WTC11 (cell line): Measurements from ENCODE around the gene NYAP1. TPM values are rescaled to one million over a fixed set of nuclear protein-coding genes. Genes with fewer than 3 reads are reported as not detected.
A peak's percentile ranks its signal among the peaks of the same experiment; 100 is the strongest.

Experiments
- CBFB ChIP-seq: sonication (generic); formaldehyde crosslinking; IDR thresholded peaks from 2 replicates; pipeline ENCODE4 v1.8.1; 2022; ENCODE audit warnings: mild to moderate bottlenecking, low read depth, missing genetic modification reagents
- ETV6 ChIP-seq: sonication (generic); formaldehyde crosslinking; IDR thresholded peaks from 2 replicates; pipeline ENCODE4 v1.8.1; 2022; ENCODE audit warnings: mild to moderate bottlenecking, missing genetic modification reagents
- FOXJ3 ChIP-seq: sonication (generic); formaldehyde crosslinking; IDR thresholded peaks from 2 replicates; pipeline ENCODE4 v1.9.0; 2021; ENCODE audit warnings: missing genetic modification reagents, mild to moderate bottlenecking, borderline replicate concordance
- FOXP4 ChIP-seq: sonication (generic); formaldehyde crosslinking; IDR thresholded peaks from 2 replicates; pipeline ENCODE4 v1.8.0; 2022; ENCODE audit warnings: mild to moderate bottlenecking, missing genetic modification reagents
- GTF2I ChIP-seq: fragments of 250-450 bp; sonication (Bioruptor Pico); conservative IDR thresholded peaks from 2 replicates; pipeline ENCODE4 v1.4.0; 2021; ENCODE audit warnings: mild to moderate bottlenecking
- HMGA2 ChIP-seq: fragments of 250-450 bp; sonication (Bioruptor Pico); IDR thresholded peaks from 2 replicates; pipeline ENCODE4 v1.4.0; 2021; ENCODE audit warnings: mild to moderate bottlenecking, moderate library complexity
- IRF2 ChIP-seq: sonication (generic); formaldehyde crosslinking; IDR thresholded peaks from 2 replicates; pipeline ENCODE4 v1.8.0; 2022; ENCODE audit warnings: low read depth, missing genetic modification reagents, borderline replicate concordance
- JUN ChIP-seq: sonication (generic); formaldehyde crosslinking; IDR thresholded peaks from 2 replicates; pipeline ENCODE4 v1.8.0; 2023; ENCODE audit warnings: mild to moderate bottlenecking, missing genetic modification reagents
- NR1H2 ChIP-seq: sonication (generic); formaldehyde crosslinking; IDR thresholded peaks from 2 replicates; pipeline ENCODE4 v1.9.0; 2021; ENCODE audit warnings: mild to moderate bottlenecking, moderate library complexity, missing genetic modification reagents
- PRDM15 ChIP-seq: sonication (generic); formaldehyde crosslinking; IDR thresholded peaks from 2 replicates; pipeline ENCODE4 v1.8.0; 2022; ENCODE audit warnings: missing genetic modification reagents
- PRRX2 ChIP-seq: fragments of 250-450 bp; sonication (Bioruptor Pico); IDR thresholded peaks from 2 replicates; pipeline ENCODE4 v1.8.0; 2021; ENCODE audit warnings: mild to moderate bottlenecking
- RELA ChIP-seq: sonication (generic); formaldehyde crosslinking; IDR thresholded peaks from 2 replicates; pipeline ENCODE4 v1.8.1; 2022; ENCODE audit warnings: missing genetic modification reagents, mild to moderate bottlenecking, borderline replicate concordance
- TCF7 ChIP-seq: sonication (generic); formaldehyde crosslinking; IDR thresholded peaks from 2 replicates; pipeline ENCODE4 v1.8.0; 2022; ENCODE audit warnings: mild to moderate bottlenecking, low read depth, missing genetic modification reagents, moderate library complexity
- ZBTB21 ChIP-seq: sonication (generic); formaldehyde crosslinking; IDR thresholded peaks from 2 replicates; pipeline ENCODE4 v1.8.1; 2023; ENCODE audit warnings: mild to moderate bottlenecking, missing genetic modification reagents, borderline replicate concordance
- ZNF416 ChIP-seq: fragments of 250-450 bp; sonication (Bioruptor Pico); IDR thresholded peaks from 2 replicates; pipeline ENCODE4 v1.9.0; 2021; ENCODE audit warnings: mild to moderate bottlenecking, inconsistent platforms
- ZNF671 ChIP-seq: fragments of 250-450 bp; sonication (Bioruptor Pico); IDR thresholded peaks from 2 replicates; pipeline ENCODE4 v1.8.0; 2021; ENCODE audit warnings: mild to moderate bottlenecking
- total RNA-seq: library from RNA; stranded (reverse); gene quantifications from 3 replicates; pipeline ENCODE4 v1.2.3, GENCODE V29; 2021
- TF ChIP-seq, protein P1 (sequence below): sonication (generic); formaldehyde crosslinking; IDR thresholded peaks from 2 replicates; pipeline ENCODE4 v1.8.1; 2023; ENCODE audit warnings: mild to moderate bottlenecking, missing genetic modification reagents, moderate library complexity
- TF ChIP-seq, protein P2 (sequence below): sonication (generic); formaldehyde crosslinking; IDR thresholded peaks from 2 replicates; pipeline ENCODE4 v1.8.1; 2022; ENCODE audit warnings: mild to moderate bottlenecking, moderate library complexity, missing genetic modification reagents
- TF ChIP-seq, protein P3 (sequence below): sonication (generic); formaldehyde crosslinking; IDR thresholded peaks from 2 replicates; pipeline ENCODE4 v1.8.1; 2022; ENCODE audit warnings: missing genetic modification reagents, borderline replicate concordance
- TF ChIP-seq, protein P4 (sequence below): fragments of 250-450 bp; sonication (Bioruptor Pico); IDR thresholded peaks from 2 replicates; pipeline ENCODE4 v1.8.0; 2021; ENCODE audit warnings: mild to moderate bottlenecking
- TF ChIP-seq, protein P5 (sequence below): fragments of 200-600 bp; IDR thresholded peaks from 2 replicates; pipeline ENCODE4 v1.8.0; 2022; ENCODE audit warnings: antibody characterized with exemption
- TF ChIP-seq, protein P6 (sequence below): sonication (generic); formaldehyde crosslinking; IDR thresholded peaks from 2 replicates; pipeline ENCODE4 v1.8.1; 2023; ENCODE audit warnings: mild to moderate bottlenecking, missing genetic modification reagents

Gene NYAP1
- total RNA-seq, 1 experiment from 2014 or later: 6.7 TPM

GRCh38 chr7:100435401-100436304 is 48.1 kb upstream of the NYAP1 start (continued):
- TF ChIP-seq, protein P1, sequence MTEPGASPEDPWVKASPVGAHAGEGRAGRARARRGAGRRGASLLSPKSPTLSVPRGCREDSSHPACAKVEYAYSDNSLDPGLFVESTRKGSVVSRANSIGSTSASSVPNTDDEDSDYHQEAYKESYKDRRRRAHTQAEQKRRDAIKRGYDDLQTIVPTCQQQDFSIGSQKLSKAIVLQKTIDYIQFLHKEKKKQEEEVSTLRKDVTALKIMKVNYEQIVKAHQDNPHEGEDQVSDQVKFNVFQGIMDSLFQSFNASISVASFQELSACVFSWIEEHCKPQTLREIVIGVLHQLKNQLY: no peak
- TF ChIP-seq, protein P2, sequence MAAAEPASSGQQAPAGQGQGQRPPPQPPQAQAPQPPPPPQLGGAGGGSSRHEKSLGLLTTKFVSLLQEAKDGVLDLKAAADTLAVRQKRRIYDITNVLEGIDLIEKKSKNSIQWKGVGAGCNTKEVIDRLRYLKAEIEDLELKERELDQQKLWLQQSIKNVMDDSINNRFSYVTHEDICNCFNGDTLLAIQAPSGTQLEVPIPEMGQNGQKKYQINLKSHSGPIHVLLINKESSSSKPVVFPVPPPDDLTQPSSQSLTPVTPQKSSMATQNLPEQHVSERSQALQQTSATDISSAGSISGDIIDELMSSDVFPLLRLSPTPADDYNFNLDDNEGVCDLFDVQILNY (CRISPR knock-in tag): no peak
- 0 out of 2 replicates have a peak, but pooled peaks have one; percentile 47 for TF ChIP-seq ZNF671 (CRISPR knock-in tag)
- no peak for TF ChIP-seq NR1H2 (CRISPR knock-in tag)
- TF ChIP-seq RELA (CRISPR knock-in tag): 0 out of 2 replicates have a peak, but pooled peaks have one; percentile 15
- TF ChIP-seq JUN (CRISPR knock-in tag): no peak
- no peak; the same call in 1 of the 2 replicates for TF ChIP-seq FOXP4
- peak; percentile 79; the same call in 1 of the 2 replicates for TF ChIP-seq ETV6
- TF ChIP-seq, protein P3, sequence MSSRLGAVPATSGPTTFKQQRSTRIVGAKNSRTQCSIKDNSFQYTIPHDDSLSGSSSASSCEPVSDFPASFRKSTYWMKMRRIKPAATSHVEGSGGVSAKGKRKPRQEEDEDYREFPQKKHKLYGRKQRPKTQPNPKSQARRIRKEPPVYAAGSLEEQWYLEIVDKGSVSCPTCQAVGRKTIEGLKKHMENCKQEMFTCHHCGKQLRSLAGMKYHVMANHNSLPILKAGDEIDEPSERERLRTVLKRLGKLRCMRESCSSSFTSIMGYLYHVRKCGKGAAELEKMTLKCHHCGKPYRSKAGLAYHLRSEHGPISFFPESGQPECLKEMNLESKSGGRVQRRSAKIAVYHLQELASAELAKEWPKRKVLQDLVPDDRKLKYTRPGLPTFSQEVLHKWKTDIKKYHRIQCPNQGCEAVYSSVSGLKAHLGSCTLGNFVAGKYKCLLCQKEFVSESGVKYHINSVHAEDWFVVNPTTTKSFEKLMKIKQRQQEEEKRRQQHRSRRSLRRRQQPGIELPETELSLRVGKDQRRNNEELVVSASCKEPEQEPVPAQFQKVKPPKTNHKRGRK (CRISPR knock-in tag): no peak
- TF ChIP-seq IRF2: no peak
- no peak for TF ChIP-seq TCF7 (CRISPR knock-in tag)
- no peak for TF ChIP-seq GTF2I (CRISPR knock-in tag)
- TF ChIP-seq, protein P4, sequence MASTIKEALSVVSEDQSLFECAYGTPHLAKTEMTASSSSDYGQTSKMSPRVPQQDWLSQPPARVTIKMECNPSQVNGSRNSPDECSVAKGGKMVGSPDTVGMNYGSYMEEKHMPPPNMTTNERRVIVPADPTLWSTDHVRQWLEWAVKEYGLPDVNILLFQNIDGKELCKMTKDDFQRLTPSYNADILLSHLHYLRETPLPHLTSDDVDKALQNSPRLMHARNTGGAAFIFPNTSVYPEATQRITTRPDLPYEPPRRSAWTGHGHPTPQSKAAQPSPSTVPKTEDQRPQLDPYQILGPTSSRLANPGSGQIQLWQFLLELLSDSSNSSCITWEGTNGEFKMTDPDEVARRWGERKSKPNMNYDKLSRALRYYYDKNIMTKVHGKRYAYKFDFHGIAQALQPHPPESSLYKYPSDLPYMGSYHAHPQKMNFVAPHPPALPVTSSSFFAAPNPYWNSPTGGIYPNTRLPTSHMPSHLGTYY (CRISPR knock-in tag): no peak
- no peak for TF ChIP-seq FOXJ3 (CRISPR knock-in tag)
- TF ChIP-seq, protein P5, sequence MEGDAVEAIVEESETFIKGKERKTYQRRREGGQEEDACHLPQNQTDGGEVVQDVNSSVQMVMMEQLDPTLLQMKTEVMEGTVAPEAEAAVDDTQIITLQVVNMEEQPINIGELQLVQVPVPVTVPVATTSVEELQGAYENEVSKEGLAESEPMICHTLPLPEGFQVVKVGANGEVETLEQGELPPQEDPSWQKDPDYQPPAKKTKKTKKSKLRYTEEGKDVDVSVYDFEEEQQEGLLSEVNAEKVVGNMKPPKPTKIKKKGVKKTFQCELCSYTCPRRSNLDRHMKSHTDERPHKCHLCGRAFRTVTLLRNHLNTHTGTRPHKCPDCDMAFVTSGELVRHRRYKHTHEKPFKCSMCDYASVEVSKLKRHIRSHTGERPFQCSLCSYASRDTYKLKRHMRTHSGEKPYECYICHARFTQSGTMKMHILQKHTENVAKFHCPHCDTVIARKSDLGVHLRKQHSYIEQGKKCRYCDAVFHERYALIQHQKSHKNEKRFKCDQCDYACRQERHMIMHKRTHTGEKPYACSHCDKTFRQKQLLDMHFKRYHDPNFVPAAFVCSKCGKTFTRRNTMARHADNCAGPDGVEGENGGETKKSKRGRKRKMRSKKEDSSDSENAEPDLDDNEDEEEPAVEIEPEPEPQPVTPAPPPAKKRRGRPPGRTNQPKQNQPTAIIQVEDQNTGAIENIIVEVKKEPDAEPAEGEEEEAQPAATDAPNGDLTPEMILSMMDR: no peak
- TF ChIP-seq PRRX2 (CRISPR knock-in tag): peak; percentile 81
- peak; percentile 68; the same call in 1 of the 2 replicates for TF ChIP-seq ZNF416 (CRISPR knock-in tag)
- TF ChIP-seq, protein P6, sequence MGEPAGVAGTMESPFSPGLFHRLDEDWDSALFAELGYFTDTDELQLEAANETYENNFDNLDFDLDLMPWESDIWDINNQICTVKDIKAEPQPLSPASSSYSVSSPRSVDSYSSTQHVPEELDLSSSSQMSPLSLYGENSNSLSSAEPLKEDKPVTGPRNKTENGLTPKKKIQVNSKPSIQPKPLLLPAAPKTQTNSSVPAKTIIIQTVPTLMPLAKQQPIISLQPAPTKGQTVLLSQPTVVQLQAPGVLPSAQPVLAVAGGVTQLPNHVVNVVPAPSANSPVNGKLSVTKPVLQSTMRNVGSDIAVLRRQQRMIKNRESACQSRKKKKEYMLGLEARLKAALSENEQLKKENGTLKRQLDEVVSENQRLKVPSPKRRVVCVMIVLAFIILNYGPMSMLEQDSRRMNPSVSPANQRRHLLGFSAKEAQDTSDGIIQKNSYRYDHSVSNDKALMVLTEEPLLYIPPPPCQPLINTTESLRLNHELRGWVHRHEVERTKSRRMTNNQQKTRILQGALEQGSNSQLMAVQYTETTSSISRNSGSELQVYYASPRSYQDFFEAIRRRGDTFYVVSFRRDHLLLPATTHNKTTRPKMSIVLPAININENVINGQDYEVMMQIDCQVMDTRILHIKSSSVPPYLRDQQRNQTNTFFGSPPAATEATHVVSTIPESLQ: no peak
- TF ChIP-seq PRDM15 (CRISPR knock-in tag): 0 out of 2 replicates have a peak, but pooled peaks have one; percentile 11
- no peak for TF ChIP-seq CBFB (CRISPR knock-in tag)
- no peak for TF ChIP-seq HMGA2 (CRISPR knock-in tag)
- no peak for TF ChIP-seq ZBTB21 (CRISPR knock-in tag)
